HCT116 (cell line): ENCODE data around the gene SLC66A3. TPM values are rescaled to one million over a fixed set of nuclear protein-coding genes. Genes with fewer than 3 reads are reported as not detected.
A peak's percentile ranks its signal among the peaks of the same experiment; 100 is the strongest.

Source experiments
- ATAC-seq: fragments of 200-7000 bp; cut with Tn5 transposase; 2 replicates; pipeline ENCODE4 v1.9.1; 2020; ENCODE audit warnings: mild to moderate bottlenecking, moderate library complexity
- BruUV-seq: library from RNA; stranded (reverse); fragments of 400-500 nt; replicated peaks from 2 replicates; lab custom pipeline; 2021; lab: Mats Ljungman, UMichigan
- CTCF ChIA-PET: fragments of 300-600 bp; sonication (Branson Sonifier 250); formaldehyde crosslinking; loops from one replicate; lab custom pipeline; 2021; ENCODE audit warnings: antibody characterized with exemption; lab: Charles Lee
- POLR2A ChIA-PET: fragments of 300-600, 350-600 bp; sonication (Branson Sonifier 250); formaldehyde crosslinking; loops from one replicate; lab custom pipeline; 2021; ENCODE audit warnings: antibody characterized with exemption; lab: Charles Lee
- RAD21 ChIA-PET, 2 experiments: fragments of 300-600 bp; sonication (Branson Sonifier 250); formaldehyde crosslinking; loops; one replicate each; lab custom pipeline; 2023; ENCODE audit warnings: low total read pairs in 2 of 2; ENCODE audit not compliant: uncharacterized antibody in 2 of 2, unreplicated experiment in 2 of 2, low non-redundant PET in 1 of 2; lab: Charles Lee
- DNase-seq: peaks from one replicate; pipeline ENCODE4 v3.0.0-alpha.2; 2010; ENCODE audit warnings: low read depth, low spot score
- H2AFZ ChIP-seq: fragments of 200-600 bp; shearing (Covaris generic), sonication (generic); 2 replicates; pipeline ENCODE4 v1.6.1; 2017; ENCODE audit warnings: low read depth, mixed run types, mixed read lengths, antibody characterized with exemption, low read length; ENCODE audit not compliant: poor library complexity, severe bottlenecking
- H3K27ac ChIP-seq: 2 replicates; pipeline ENCODE4 v1.5.1; 2012; ENCODE audit warnings: low read depth, low read length
- H3K27me3 ChIP-seq: fragments of 200-600 bp; sonication (generic); 2 replicates; pipeline ENCODE4 v1.6.1; 2016; ENCODE audit warnings: mixed run types, low read length, mixed read lengths; ENCODE audit not compliant: insufficient read depth
- H3K36me3 ChIP-seq, 2 experiments: fragments of 200-500 bp in 1 of 2; fragments of 200-600 bp in 1 of 2; sonication (Bioruptor generic) in 1 of 2; sonication (generic) in 1 of 2; 2 replicates each; pipeline versions ENCODE4 v1.5.1 to v1.6.1; 2014 to 2016; ENCODE audit warnings: low read length in 2 of 2, inconsistent platforms in 1 of 2, mixed read lengths in 1 of 2, mixed run types in 1 of 2; ENCODE audit not compliant: insufficient read depth in 2 of 2, control insufficient read depth in 1 of 2
- H3K4me1 ChIP-seq, 2 experiments: fragments of 200-600 bp in 1 of 2; sonication (generic) in 1 of 2; 2 replicates each; pipeline versions ENCODE4 v1.5.1 to v1.6.1; 2012 to 2017; ENCODE audit warnings: low read length in 2 of 2, inconsistent platforms in 1 of 2, mild to moderate bottlenecking in 1 of 2, mixed read lengths in 1 of 2, mixed run types in 1 of 2, moderate library complexity in 1 of 2; ENCODE audit not compliant: insufficient read depth in 2 of 2, control insufficient read depth in 1 of 2
- H3K4me2 ChIP-seq: fragments of 200-600 bp; sonication (generic); 2 replicates; pipeline ENCODE4 v1.6.1; 2017; ENCODE audit warnings: mixed run types, low read length, mixed read lengths
- H3K4me3 ChIP-seq, 2 experiments: fragments of 200-600 bp in 1 of 2; sonication (generic) in 1 of 2; replicated peaks in 1 of 2; 2 replicates each; pipeline ENCODE4 v1.5.1; 2011 to 2016; ENCODE audit warnings: low read length in 2 of 2, control low read depth in 1 of 2, low read depth in 1 of 2, mild to moderate bottlenecking in 1 of 2, mixed read lengths in 1 of 2, mixed run types in 1 of 2
- H3K79me2 ChIP-seq: fragments of 200-600 bp; sonication (generic); 2 replicates; pipeline ENCODE4 v1.6.1; 2017; ENCODE audit warnings: mild to moderate bottlenecking, mixed run types, low read length, moderate library complexity, mixed read lengths; ENCODE audit not compliant: insufficient read depth
- H3K9ac ChIP-seq: fragments of 200-600 bp; sonication (generic); 2 replicates; pipeline ENCODE4 v1.6.1; 2016; ENCODE audit warnings: low read length, mixed read lengths
- H3K9me2 ChIP-seq: fragments of 200-600 bp; sonication (generic), shearing (Covaris generic); 2 replicates; pipeline ENCODE4 v1.6.1; 2017; ENCODE audit warnings: mixed run types, mild to moderate bottlenecking, moderate library complexity; ENCODE audit not compliant: insufficient read depth
- H3K9me3 ChIP-seq, 2 experiments: fragments of 200-500 bp in 1 of 2; fragments of 200-600 bp in 1 of 2; sonication (Bioruptor generic) in 1 of 2; sonication (generic) in 1 of 2; 2 replicates each; pipeline ENCODE4 v1.6.1; 2014 to 2017; ENCODE audit warnings: low read length in 2 of 2, mixed read lengths in 2 of 2, inconsistent platforms in 1 of 2, low read depth in 1 of 2, mild to moderate bottlenecking in 1 of 2, mixed run types in 1 of 2, moderate library complexity in 1 of 2; ENCODE audit not compliant: control insufficient read depth in 1 of 2, insufficient read depth in 1 of 2
- H4K20me1 ChIP-seq: fragments of 200-600 bp; sonication (generic), shearing (Covaris generic); 2 replicates; pipeline ENCODE4 v1.6.1; 2017; ENCODE audit warnings: mixed run types, mild to moderate bottlenecking, moderate library complexity; ENCODE audit not compliant: insufficient read depth
- ATF3 ChIP-seq: IDR thresholded peaks from 2 replicates; pipeline ENCODE4 v1.6.1; 2012
- CBX3 ChIP-seq: IDR thresholded peaks from 2 replicates; pipeline ENCODE4 v1.6.1; 2012; ENCODE audit warnings: low read depth
- RAD21 ChIP-seq: IDR thresholded peaks from 2 replicates; pipeline ENCODE4 v1.6.1; 2012; ENCODE audit warnings: low read depth, mild to moderate bottlenecking
- SIN3A ChIP-seq: IDR thresholded peaks from 2 replicates; pipeline ENCODE4 v1.6.1; 2012; ENCODE audit warnings: low read depth
- intact Hi-C: fragments of 100-400 bp; cut with micrococcal nuclease; formaldehyde crosslinking; loops from 2 replicates; pipeline ENCODE4 v1.10.0; 2022
- total RNA-seq: library from RNA; stranded (reverse); gene quantifications from one replicate; pipeline ENCODE4 v1.2.1, GENCODE V29; 2021; ENCODE audit not compliant: unreplicated experiment

The SLC66A3 gene
- total RNA-seq, 1 experiment from 2014 or later, result 15.9 TPM

GRCh38 chr2:11144738-11145079, 10.6 kb upstream of the SLC66A3 start:
- no peak overlapping the region for H3K27ac ChIP-seq
- no peak for ATAC-seq
- no peak for DNase-seq
- no peaks in the 10 kb centered on the region for H3K36me3 ChIP-seq
- ChIA-PET RAD21 (interaction anchor here in 1 of 2 experiments (0.7 kb wide), 1 partner anchor 95 kb away, joined by 3 read pairs; no protein-coding TSS in a partner anchor), POLR2A (no interaction called here), CTCF (interaction anchor here (1.5 kb wide), 2 partner anchors 12 to 312 kb away, joined by 3 read pairs; no protein-coding TSS in a partner anchor)
- intact Hi-C loops, result no loop called here
- H3K4me2 ChIP-seq, result no peak overlapping the region
- no peak overlapping the region for H3K9ac ChIP-seq
- H4K20me1 ChIP-seq, result no peaks in the 10 kb centered on the region
- no peak overlapping the region for H2AFZ ChIP-seq
- no TSS peak for BruUV-seq
- H3K27me3 ChIP-seq, result no peaks in the 10 kb centered on the region
- H3K4me1 ChIP-seq, result no peaks in the 10 kb centered on the region
- H3K9me3 ChIP-seq, result no peaks in the 10 kb centered on the region
- H3K9me2 ChIP-seq, result no peaks in the 10 kb centered on the region
- H3K79me2 ChIP-seq, result no peaks in the 10 kb centered on the region
- TF ChIP-seq RAD21, result peak; percentile 38
- TF ChIP-seq CBX3, result no peak
- TF ChIP-seq, all 23 proteins: peak for 1
- H3K4me3 ChIP-seq, result no peak overlapping the region

- Histone ChIP-seq H3K4me2 (no peak overlapping the region), H3K27me3 (no peaks in the 10 kb centered on the region)
- TF ChIP-seq SIN3A, result no peak
- no peak for TF ChIP-seq CBX3
- TF ChIP-seq ATF3, result no peak
- TF ChIP-seq, all 23 proteins: peak for 0
- no peaks in the 10 kb centered on the region for H4K20me1 ChIP-seq
- H3K9me2 ChIP-seq, result no peaks in the 10 kb centered on the region
- no peaks in the 10 kb centered on the region for H3K4me1 ChIP-seq
- H3K27ac ChIP-seq, result no peak overlapping the region
- RAD21 ChIA-PET, result no interaction called here
- CTCF ChIA-PET, result interaction anchor here (1.5 kb wide), 2 partner anchors 13 to 313 kb away, joined by 3 read pairs; no protein-coding TSS in a partner anchor
- no TSS peak for BruUV-seq
- H3K79me2 ChIP-seq, result no peaks in the 10 kb centered on the region
- no peak overlapping the region for H3K9ac ChIP-seq
- no peaks in the 10 kb centered on the region for H3K36me3 ChIP-seq
- ATAC-seq (no peak), DNase-seq (no peak)
- POLR2A ChIA-PET, result no interaction called here
- H3K4me3 ChIP-seq, result no peak overlapping the region
- H2AFZ ChIP-seq, result no peak overlapping the region
- intact Hi-C loops, result no loop called here
- H3K9me3 ChIP-seq, result no peaks in the 10 kb centered on the region
These were observed 9.9 kb upstream of the SLC66A3 start for GRCh38 chr2:11145350-11145749.
